Osteoblast (primary cell): ENCODE results near the gene TPRG1. TPM values are rescaled to one million over a fixed set of nuclear protein-coding genes. Genes with fewer than 3 reads are reported as not detected.

Source experiments
- DNase-seq: peaks from one replicate; pipeline ENCODE4 v3.0.0; 2011; ENCODE audit warnings: low spot score, mixed read lengths; ENCODE audit not compliant: insufficient read length; ENCODE audit errors: missing footprints
- H2AFZ ChIP-seq: 2 replicates; pipeline ENCODE4 v1.6.0; 2011; ENCODE audit warnings: mild to moderate bottlenecking, low read length
- H3K27ac ChIP-seq: 2 replicates; pipeline ENCODE4 v1.5.1; 2011; ENCODE audit warnings: mild to moderate bottlenecking, low read depth, low read length, moderate library complexity
- H3K27me3 ChIP-seq: 2 replicates; pipeline ENCODE4 v1.6.0; 2012; ENCODE audit warnings: mild to moderate bottlenecking, control low read depth, inconsistent platforms, low read length, moderate library complexity; ENCODE audit not compliant: insufficient read depth
- H3K36me3 ChIP-seq: 2 replicates; pipeline ENCODE4 v1.5.1; 2011; ENCODE audit warnings: mild to moderate bottlenecking, low read length, control low read depth, moderate library complexity; ENCODE audit not compliant: insufficient read depth
- H3K4me1 ChIP-seq: 2 replicates; pipeline ENCODE4 v1.5.1; 2011; ENCODE audit warnings: mild to moderate bottlenecking, low read length, control low read depth, moderate library complexity; ENCODE audit not compliant: insufficient read depth
- H3K4me2 ChIP-seq: 2 replicates; pipeline ENCODE4 v1.6.0; 2011; ENCODE audit warnings: mild to moderate bottlenecking, low read length; ENCODE audit not compliant: insufficient read depth
- H3K4me3 ChIP-seq: fragments of 200-600 bp; sonication (generic); 3 replicates; pipeline ENCODE4 v1.5.1; 2012; ENCODE audit warnings: mild to moderate bottlenecking, low read length, inconsistent platforms; ENCODE audit not compliant: insufficient read depth
- H3K79me2 ChIP-seq: 2 replicates; pipeline ENCODE4 v1.6.0; 2012; ENCODE audit warnings: mild to moderate bottlenecking, low read length, control low read depth, inconsistent platforms; ENCODE audit not compliant: insufficient read depth
- H3K9me3 ChIP-seq: 2 replicates; pipeline ENCODE4 v1.5.1; 2011; ENCODE audit warnings: low read depth, low read length, control low read depth
- H4K20me1 ChIP-seq: 2 replicates; pipeline ENCODE4 v1.6.0; 2012; ENCODE audit warnings: mild to moderate bottlenecking, low read length, control low read depth; ENCODE audit not compliant: insufficient read depth
- total RNA-seq: library from RNA; depleted of rRNA; stranded (reverse); fragments of >200 nt; gene quantifications from 2 replicates; pipeline ENCODE4 v1.2.3, GENCODE V29; 2012
- TF ChIP-seq, protein P1 (sequence below): IDR thresholded peaks from 2 replicates; pipeline ENCODE4 v1.5.1; 2011; ENCODE audit warnings: mild to moderate bottlenecking, low read depth, low read length, moderate library complexity; ENCODE audit errors: extremely low read depth

The TPRG1 gene
- total RNA-seq, 1 donor, result 6.5 TPM

DNA sequence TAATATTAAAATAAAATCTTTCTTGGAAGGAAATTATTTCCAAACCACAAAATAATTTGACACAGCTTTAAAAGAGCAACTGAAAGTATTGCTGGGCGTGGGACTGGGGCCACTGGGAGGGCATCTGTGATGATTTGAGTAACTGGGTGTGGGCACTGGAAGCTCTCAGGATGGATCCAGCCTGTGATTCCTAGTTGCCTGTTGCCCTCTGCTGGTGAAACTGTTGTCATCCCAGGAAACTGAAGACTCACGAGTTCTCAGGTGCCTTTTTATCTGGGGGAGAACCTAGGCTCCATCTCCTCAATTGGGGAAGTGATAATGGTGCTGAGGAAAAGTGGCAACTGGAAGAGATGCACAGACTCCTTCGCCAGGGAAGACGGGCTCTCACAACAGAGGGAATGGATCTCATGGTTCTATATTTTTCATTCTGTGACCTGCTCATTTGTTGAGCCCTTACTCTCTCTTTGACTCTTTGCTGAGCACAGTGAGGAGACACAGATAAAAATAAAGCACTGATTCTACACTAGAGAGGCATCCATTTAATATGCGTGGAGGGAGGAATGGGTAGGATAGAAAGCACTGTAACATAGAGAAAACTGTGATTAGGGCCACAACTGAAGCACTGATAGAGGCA, 61.6 kb downstream of the TPRG1 start:
- no peaks in the 10 kb centered on the region for H3K27me3 ChIP-seq
- TF ChIP-seq, protein P1, sequence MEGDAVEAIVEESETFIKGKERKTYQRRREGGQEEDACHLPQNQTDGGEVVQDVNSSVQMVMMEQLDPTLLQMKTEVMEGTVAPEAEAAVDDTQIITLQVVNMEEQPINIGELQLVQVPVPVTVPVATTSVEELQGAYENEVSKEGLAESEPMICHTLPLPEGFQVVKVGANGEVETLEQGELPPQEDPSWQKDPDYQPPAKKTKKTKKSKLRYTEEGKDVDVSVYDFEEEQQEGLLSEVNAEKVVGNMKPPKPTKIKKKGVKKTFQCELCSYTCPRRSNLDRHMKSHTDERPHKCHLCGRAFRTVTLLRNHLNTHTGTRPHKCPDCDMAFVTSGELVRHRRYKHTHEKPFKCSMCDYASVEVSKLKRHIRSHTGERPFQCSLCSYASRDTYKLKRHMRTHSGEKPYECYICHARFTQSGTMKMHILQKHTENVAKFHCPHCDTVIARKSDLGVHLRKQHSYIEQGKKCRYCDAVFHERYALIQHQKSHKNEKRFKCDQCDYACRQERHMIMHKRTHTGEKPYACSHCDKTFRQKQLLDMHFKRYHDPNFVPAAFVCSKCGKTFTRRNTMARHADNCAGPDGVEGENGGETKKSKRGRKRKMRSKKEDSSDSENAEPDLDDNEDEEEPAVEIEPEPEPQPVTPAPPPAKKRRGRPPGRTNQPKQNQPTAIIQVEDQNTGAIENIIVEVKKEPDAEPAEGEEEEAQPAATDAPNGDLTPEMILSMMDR, result peak; percentile 89
- no peaks in the 10 kb centered on the region for H3K36me3 ChIP-seq
- no peak overlapping the region for H3K27ac ChIP-seq
- no peak overlapping the region for H3K4me2 ChIP-seq
- no peak overlapping the region for H3K4me3 ChIP-seq
- no peaks in the 10 kb centered on the region for H4K20me1 ChIP-seq
- no peaks in the 10 kb centered on the region for H3K79me2 ChIP-seq
- DNase-seq, result peak; percentile 87
- no peaks in the 10 kb centered on the region for H3K9me3 ChIP-seq
- no peak overlapping the region for H2AFZ ChIP-seq
- H3K4me1 ChIP-seq, result no peaks in the 10 kb centered on the region

DNA sequence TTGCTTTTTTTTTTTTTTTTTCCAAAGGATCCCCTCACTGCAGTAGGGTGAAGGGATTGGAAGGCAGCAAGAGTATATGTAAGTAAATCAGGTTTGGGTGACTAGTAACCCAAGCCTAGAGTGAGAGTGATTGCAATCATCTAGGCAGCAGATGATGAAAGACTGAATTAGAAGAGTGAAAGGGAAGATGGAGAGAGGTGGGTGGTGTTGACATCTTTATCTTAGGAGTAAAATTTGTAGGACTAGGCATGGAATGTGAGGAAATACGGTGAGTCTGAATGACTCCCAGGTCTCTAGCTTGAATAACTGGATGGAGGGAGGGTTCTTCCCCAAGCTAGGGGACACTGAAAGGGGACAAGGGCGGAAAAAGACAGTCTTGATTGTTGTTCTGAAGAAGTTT, 63.4 kb downstream of the TPRG1 start:
- no peak overlapping the region for H2AFZ ChIP-seq
- no peaks in the 10 kb centered on the region for H3K9me3 ChIP-seq
- H3K36me3 ChIP-seq, result no peaks in the 10 kb centered on the region
- no peaks in the 10 kb centered on the region for H3K27me3 ChIP-seq
- H3K4me3 ChIP-seq, result no peak overlapping the region
- H4K20me1 ChIP-seq, result no peaks in the 10 kb centered on the region
- H3K4me2 ChIP-seq, result no peak overlapping the region
- DNase-seq, result no peak
- H3K27ac ChIP-seq, result no peak overlapping the region
- no peaks in the 10 kb centered on the region for H3K4me1 ChIP-seq
- TF ChIP-seq, protein P1, result no peak
- H3K79me2 ChIP-seq, result no peaks in the 10 kb centered on the region

DNA sequence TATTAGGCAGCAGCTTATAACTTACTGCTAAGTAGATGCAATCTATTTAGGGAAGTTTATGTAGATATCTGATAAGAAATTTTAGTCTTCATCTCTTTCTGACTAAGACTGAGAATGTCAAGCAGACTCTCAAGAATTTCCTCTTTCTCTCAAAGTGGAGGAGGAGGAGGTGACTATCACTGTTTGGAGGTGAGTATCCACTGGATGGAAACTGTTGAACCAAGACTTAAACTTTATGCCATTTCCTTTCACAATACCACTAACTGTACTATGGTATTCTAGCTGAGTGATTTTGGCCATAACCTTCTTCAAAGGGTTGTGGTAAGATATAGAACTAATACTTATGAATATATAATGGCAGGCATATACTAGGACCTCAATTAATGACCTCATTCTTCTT, 64.6 kb downstream of the TPRG1 start:
- Histone ChIP-seq H3K9me3 (no peaks in the 10 kb centered on the region), H2AFZ (no peak overlapping the region), H3K27me3 (no peaks in the 10 kb centered on the region), H3K4me2 (no peak overlapping the region), H4K20me1 (no peaks in the 10 kb centered on the region), H3K27ac (no peak overlapping the region), H3K36me3 (no peaks in the 10 kb centered on the region), H3K4me3 (no peak overlapping the region), H3K4me1 (no peaks in the 10 kb centered on the region), H3K79me2 (no peaks in the 10 kb centered on the region)
- TF ChIP-seq, protein P1, result no peak
- DNase-seq, result no peak

DNA sequence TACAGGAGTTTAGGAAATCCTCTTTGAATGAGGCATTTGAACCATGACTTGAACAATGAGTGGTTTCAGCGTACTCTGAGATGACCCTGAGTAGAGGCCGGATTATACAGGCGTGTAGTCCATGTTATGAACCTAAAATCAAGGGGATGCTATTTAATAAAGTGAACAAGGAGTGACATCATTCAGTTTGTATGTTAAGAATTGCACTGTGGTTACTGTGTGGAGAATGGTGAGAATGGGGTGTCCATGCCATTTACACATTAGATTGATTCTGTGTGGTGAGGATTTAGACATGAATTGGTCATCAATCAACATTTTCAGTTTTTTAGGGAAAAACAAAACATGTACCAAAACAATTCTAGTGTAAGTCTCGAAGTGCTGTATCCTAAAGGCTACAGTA, 65.8 kb downstream of the TPRG1 start:
- no peak overlapping the region for H3K27ac ChIP-seq
- H4K20me1 ChIP-seq, result no peaks in the 10 kb centered on the region
- H3K4me2 ChIP-seq, result no peak overlapping the region
- TF ChIP-seq, protein P1, result no peak
- no peaks in the 10 kb centered on the region for H3K79me2 ChIP-seq
- no peaks in the 10 kb centered on the region for H3K27me3 ChIP-seq
- no peaks in the 10 kb centered on the region for H3K4me1 ChIP-seq
- H3K4me3 ChIP-seq, result no peak overlapping the region
- no peaks in the 10 kb centered on the region for H3K36me3 ChIP-seq
- H3K9me3 ChIP-seq, result no peaks in the 10 kb centered on the region
- H2AFZ ChIP-seq, result no peak overlapping the region
- no peak for DNase-seq
